ENCODE results near the gene DQX1.
"Not testable (repeated sequence)": the region's sequence is repeated elsewhere in the genome, so short reads cannot be mapped to it uniquely, and the experiment has no call there.

Gene DQX1

GRCh38 chr2:74493546-74493945 is 32.5 kb downstream of the DQX1 start:
- DNase-seq (ENCODE audit: low spot score), result no peak
- TF ChIP-seq CTCF (IDR thresholded peaks at IDR 0.05; ENCODE audit: extremely low read depth, missing control alignments), result no peak

- TF ChIP-seq CTCF (IDR thresholded peaks at IDR 0.05; ENCODE audit: extremely low read depth, missing control alignments), result no peak
- DNase-seq (ENCODE audit: low spot score), result no peak
These were observed 34.1 kb downstream of the DQX1 start for GRCh38 chr2:74491648-74492544.

DNA sequence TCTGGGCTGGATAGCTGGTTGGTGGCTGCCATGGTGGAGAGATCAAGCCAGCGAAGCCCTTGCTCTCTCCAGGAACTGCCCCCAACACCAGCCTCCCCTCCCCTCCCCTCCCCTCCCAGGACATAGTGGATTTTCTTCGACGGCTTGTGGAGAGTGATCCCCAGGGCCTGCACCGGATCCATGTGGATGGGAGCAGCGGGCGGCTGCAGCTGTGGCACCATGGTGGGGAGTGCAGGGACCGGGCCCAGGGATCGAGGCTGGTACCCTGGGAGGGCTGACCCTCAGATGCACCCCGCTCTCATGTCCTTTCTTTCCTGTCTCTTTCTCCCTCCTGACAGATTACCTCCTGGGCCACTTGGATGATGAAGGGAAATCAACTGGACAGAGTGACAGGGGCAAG is 36.1 kb downstream of the DQX1 start:
- DNase-seq (ENCODE audit: low spot score), result no peak
- TF ChIP-seq CTCF (IDR thresholded peaks at IDR 0.05; ENCODE audit: extremely low read depth, missing control alignments), result no peak

DNA sequence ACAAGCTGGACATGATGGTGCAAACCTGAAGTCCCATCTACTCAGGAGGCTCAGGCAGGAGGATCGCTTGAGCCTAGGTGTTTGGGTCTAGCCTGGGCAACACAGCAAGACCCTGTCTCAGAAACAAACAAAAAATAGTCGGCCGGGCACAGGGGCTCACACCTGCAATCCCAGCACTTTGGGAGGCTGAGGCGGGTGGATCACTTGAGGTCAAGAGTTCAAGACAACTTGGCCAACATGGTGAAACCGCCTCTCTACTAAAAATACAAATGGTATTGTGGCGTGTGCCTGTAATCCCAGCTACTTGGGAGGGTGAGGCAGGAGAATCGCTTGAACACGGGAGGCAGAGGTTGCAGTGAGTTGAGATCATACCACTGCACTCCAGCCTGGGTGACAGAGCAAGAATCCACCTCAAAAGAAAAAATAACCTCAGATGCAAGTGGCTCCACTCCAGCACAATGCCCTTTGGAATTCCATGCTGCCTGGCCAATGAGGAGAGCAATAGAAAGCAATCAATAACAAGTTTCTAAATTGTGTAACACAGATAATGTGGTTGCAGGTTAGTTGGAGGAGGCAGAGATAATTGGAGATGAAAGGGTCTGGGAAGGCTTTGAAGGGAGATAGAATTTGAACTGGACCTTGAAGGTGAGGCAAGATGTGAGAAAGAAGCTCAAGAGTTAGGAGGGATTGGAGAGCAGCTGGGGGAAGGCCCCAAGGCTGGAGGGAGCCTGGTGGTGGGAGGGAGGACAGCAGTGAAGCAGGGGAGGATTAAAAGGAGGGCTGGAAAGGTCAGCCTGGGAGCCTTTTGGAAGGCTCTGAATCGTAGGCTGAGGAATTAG is 37.2 kb downstream of the DQX1 start:
- TF ChIP-seq CTCF (IDR thresholded peaks at IDR 0.05; ENCODE audit: extremely low read depth, missing control alignments), result no peak
- DNase-seq (ENCODE audit: low spot score), result no peak

DNA sequence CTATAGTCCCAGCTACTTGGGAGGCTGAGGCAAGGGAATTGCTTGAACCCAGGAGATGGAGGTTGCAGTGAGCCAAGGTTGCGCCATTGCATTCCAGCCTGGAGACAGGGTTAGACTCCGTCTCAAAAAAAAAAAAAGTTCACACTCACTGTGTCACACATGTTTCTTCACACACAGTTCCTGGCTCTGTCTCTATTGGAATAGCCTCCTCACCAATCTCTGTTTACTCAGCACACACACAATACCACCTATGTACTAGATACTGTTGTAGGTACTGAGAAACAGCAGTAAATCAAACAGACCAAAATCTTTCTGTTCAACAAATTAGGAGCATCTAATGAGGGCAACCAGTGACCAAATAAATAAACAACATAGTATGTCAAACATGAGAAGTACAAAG is 39.9 kb downstream of the DQX1 start:
- no peak for TF ChIP-seq CTCF (IDR thresholded peaks at IDR 0.05; ENCODE audit: extremely low read depth, missing control alignments)
- DNase-seq (ENCODE audit: low spot score), result no peak

- DNase-seq (ENCODE audit: low spot score), result not testable (repeated sequence)
These were observed 42.3 kb downstream of the DQX1 start for GRCh38 chr2:74483675-74484164.

GRCh38 chr2:74482801-74483674 is 43.0 kb downstream of the DQX1 start, which contains the start of the genes CCDC142 and TTC31:
TSS of gene CCDC142 (minus strand) at chr2:74482998. CDS start at chr2:74482837, 161 bp downstream.
TSS of gene TTC31 (plus strand) at chr2:74483081. CDS start at chr2:74483096, 15 bp downstream.
- peak; percentile 86 for TF ChIP-seq CTCF (IDR thresholded peaks at IDR 0.05; ENCODE audit: extremely low read depth, missing control alignments)
- DNase-seq (ENCODE audit: low spot score), result peak; percentile 93

All from GM20000 (cell line).